PC-3 (cell line): ENCODE results near the gene NFIX. TPM values are rescaled to one million over a fixed set of nuclear protein-coding genes. Genes with fewer than 3 reads are reported as not detected.
A peak's percentile ranks its signal among the peaks of the same experiment; 100 is the strongest.

ENCODE experiments used
- ATAC-seq: fragments of 200-7000 bp; cut with Tn5 transposase; 2 replicates; pipeline ENCODE4 v1.9.1; 2020; ENCODE audit warnings: mild to moderate bottlenecking, moderate library complexity
- BruUV-seq: library from RNA; stranded (reverse); fragments of 400-500 nt; replicated peaks from 2 replicates; lab custom pipeline; 2021; lab: Mats Ljungman, UMichigan
- CTCF ChIA-PET: fragments of 300-600 bp; sonication (Branson Sonifier 250); formaldehyde crosslinking; loops from one replicate; lab custom pipeline; 2022; ENCODE audit warnings: antibody characterized with exemption; lab: Charles Lee
- POLR2A ChIA-PET: fragments of 300-600 bp; sonication (Branson Sonifier 250); formaldehyde crosslinking; loops from one replicate; lab custom pipeline; 2022; ENCODE audit warnings: antibody characterized with exemption; ENCODE audit not compliant: unreplicated experiment; lab: Charles Lee
- DNase-seq: peaks from one replicate; pipeline ENCODE4 v3.0.0-alpha.2; 2015
- H2AFZ ChIP-seq: fragments of 300-600 bp; sonication (generic); 2 replicates; pipeline ENCODE4 v1.6.0; 2016; ENCODE audit warnings: antibody characterized with exemption, low read length
- H3F3A ChIP-seq: fragments of 300-600 bp; sonication (generic); one replicate; pipeline ENCODE4 v1.6.0; 2017; ENCODE audit warnings: antibody characterized with exemption, low read length, control low read depth, mild to moderate bottlenecking; ENCODE audit not compliant: unreplicated experiment
- H3K27ac ChIP-seq: fragments of 300-600 bp; sonication (generic); 2 replicates; pipeline ENCODE4 v1.5.1; 2016; ENCODE audit warnings: mild to moderate bottlenecking, low read length
- H3K27me3 ChIP-seq: fragments of 300-600 bp; sonication (generic); 2 replicates; pipeline ENCODE4 v1.6.1; 2016; ENCODE audit warnings: low read length, mixed read lengths
- H3K36me3 ChIP-seq: fragments of 300-600 bp; sonication (generic); 2 replicates; pipeline ENCODE4 v1.6.1; 2016; ENCODE audit warnings: low read depth, mixed run types, low read length, mixed read lengths
- H3K4me1 ChIP-seq: fragments of 300-600 bp; sonication (generic); 2 replicates; pipeline ENCODE4 v1.5.1; 2016; ENCODE audit warnings: low read length; ENCODE audit not compliant: insufficient read depth
- H3K4me2 ChIP-seq: fragments of 300-600 bp; sonication (generic); 2 replicates; pipeline ENCODE4 v1.6.0; 2016; ENCODE audit warnings: low read length
- H3K4me3 ChIP-seq: fragments of 300-600 bp; sonication (generic); 2 replicates; pipeline ENCODE4 v1.5.1; 2016; ENCODE audit warnings: mild to moderate bottlenecking, low read length, mixed read lengths
- H3K79me2 ChIP-seq: fragments of 300-600 bp; sonication (generic); 2 replicates; pipeline ENCODE4 v1.6.1; 2017; ENCODE audit warnings: low read length, mixed read lengths
- H3K9ac ChIP-seq: fragments of 300-600 bp; sonication (generic); 2 replicates; pipeline ENCODE4 v1.6.0; 2016; ENCODE audit warnings: mild to moderate bottlenecking, low read length
- H3K9me2 ChIP-seq: fragments of 300-600 bp; sonication (generic); replicated peaks from 2 replicates; pipeline ENCODE4 v1.6.1; 2016; ENCODE audit warnings: mixed run types, low read length, mixed read lengths
- H3K9me3 ChIP-seq: fragments of 300-600 bp; sonication (generic); 2 replicates; pipeline ENCODE4 v1.6.1; 2016; ENCODE audit warnings: low read length, mixed read lengths
- H4K20me1 ChIP-seq: fragments of 300-600 bp; sonication (generic); 2 replicates; pipeline ENCODE4 v1.6.1; 2016; ENCODE audit warnings: low read length, mixed read lengths
- EZH2 ChIP-seq: fragments of 300-600 bp; sonication (generic); IDR thresholded peaks from one replicate; pipeline ENCODE4 v1.6.1; 2017; ENCODE audit warnings: antibody characterized with exemption, mild to moderate bottlenecking, low read length; ENCODE audit not compliant: unreplicated experiment
- EZH2phosphoT487 ChIP-seq: fragments of 300-600 bp; sonication (generic); IDR thresholded peaks from 2 replicates; pipeline ENCODE4 v1.6.1; 2018; ENCODE audit warnings: mild to moderate bottlenecking, antibody characterized with exemption, low read length, borderline replicate concordance
- intact Hi-C: fragments of 100-400 bp; cut with micrococcal nuclease; formaldehyde crosslinking; loops from 2 replicates; pipeline ENCODE4 v1.9.0; 2023
- total RNA-seq: library from RNA; depleted of rRNA; stranded (reverse); fragments of >200 nt; gene quantifications from 2 replicates; pipeline ENCODE4 v1.2.3, GENCODE V29; 2014
- TF ChIP-seq, protein P1 (sequence below): fragments of 300-600 bp; sonication (generic); conservative IDR thresholded peaks from 2 replicates; pipeline ENCODE4 v1.5.1; 2017; ENCODE audit warnings: antibody characterized with exemption, low read depth, mild to moderate bottlenecking, low read length

Gene NFIX
- total RNA-seq, 1 experiment from 2014 or later, result 43.3 TPM

DNA sequence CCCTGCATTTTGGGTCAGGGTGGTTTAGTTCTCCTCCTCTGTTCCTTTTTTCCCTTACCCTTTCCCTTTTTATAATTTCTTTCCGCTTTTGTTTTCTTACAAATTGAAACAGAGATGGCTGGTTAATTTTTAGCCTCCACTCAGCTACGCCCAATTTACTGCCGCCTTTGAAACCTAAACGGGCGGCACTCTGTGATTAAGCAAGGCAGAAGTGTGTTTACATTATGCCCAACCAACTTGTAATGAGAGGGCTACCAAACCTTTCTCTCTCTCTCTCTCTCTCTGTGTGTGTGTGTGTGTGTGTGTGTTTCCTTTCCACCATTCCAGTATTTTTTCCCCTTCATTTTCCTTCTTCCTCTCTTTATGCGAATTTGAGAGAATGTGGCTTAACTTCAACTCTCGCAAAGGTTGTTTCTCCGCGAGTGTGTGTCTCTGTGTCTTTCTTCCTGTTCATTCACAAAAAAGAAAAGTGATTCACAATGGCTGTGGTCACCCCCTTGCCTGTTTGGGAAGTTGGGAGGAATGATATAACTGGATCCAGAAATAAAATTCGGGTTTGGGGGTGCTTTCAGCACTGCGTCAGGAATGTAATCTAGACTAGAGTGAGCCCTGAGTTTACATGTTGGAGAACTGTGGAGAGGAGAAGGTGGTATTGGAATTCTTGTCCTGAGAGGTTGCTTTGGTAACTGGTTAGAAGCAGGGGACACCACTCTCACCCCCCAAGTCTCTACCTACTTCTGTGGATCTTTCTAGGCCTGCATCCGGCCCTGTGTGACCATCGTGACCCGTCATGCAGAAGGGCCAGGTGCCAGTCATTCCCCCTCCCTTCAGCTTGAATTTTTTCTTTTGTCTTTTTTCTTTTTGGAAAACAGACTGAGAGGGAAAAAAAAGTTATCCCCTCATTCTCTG, 31.4 kb downstream of the NFIX start:
- TF ChIP-seq, protein P1, sequence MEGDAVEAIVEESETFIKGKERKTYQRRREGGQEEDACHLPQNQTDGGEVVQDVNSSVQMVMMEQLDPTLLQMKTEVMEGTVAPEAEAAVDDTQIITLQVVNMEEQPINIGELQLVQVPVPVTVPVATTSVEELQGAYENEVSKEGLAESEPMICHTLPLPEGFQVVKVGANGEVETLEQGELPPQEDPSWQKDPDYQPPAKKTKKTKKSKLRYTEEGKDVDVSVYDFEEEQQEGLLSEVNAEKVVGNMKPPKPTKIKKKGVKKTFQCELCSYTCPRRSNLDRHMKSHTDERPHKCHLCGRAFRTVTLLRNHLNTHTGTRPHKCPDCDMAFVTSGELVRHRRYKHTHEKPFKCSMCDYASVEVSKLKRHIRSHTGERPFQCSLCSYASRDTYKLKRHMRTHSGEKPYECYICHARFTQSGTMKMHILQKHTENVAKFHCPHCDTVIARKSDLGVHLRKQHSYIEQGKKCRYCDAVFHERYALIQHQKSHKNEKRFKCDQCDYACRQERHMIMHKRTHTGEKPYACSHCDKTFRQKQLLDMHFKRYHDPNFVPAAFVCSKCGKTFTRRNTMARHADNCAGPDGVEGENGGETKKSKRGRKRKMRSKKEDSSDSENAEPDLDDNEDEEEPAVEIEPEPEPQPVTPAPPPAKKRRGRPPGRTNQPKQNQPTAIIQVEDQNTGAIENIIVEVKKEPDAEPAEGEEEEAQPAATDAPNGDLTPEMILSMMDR, result no peak
- TF ChIP-seq EZH2phosphoT487 (no peak), EZH2 (no peak)
- POLR2A ChIA-PET, result interaction anchor here (0.6 to 0.8 kb wide), 2 partner anchors 13 to 28 kb away, joined by 3 to 6 read pairs; no protein-coding TSS in a partner anchor
- no peaks in the 10 kb centered on the region for H3K9me3 ChIP-seq
- CTCF ChIA-PET, result interaction anchor here (0.6 to 1.0 kb wide), 5 partner anchors 13 to 35 kb away, joined by 3 read pairs; no protein-coding TSS in a partner anchor
- intact Hi-C loops, result loop anchor here (1.0 kb wide), 2 partner anchors 10 to 11 kb away; no protein-coding TSS in a partner anchor
- peaks cover 47% of the 10 kb centered on the region for H3K4me1 ChIP-seq
- H3K79me2 ChIP-seq, result peaks cover 93% of the 10 kb centered on the region
- peak overlapping the region; percentile 72 for H3K9ac ChIP-seq
- ATAC-seq (peak; percentile 24), DNase-seq (peak; percentile 68)
- H3K27me3 ChIP-seq, result no peaks in the 10 kb centered on the region
- peak overlapping the region; percentile 82 for H3K4me3 ChIP-seq
- BruUV-seq, result no TSS peak
- H2AFZ ChIP-seq, result peak overlapping the region; percentile 52
- peaks cover 18% of the 10 kb centered on the region; the same call in 1 of the 2 replicates for H3K36me3 ChIP-seq
- H3K27ac ChIP-seq, result peak overlapping the region; percentile 43
- no peaks in the 10 kb centered on the region for H3K9me2 ChIP-seq
- no peaks in the 10 kb centered on the region for H3F3A ChIP-seq
- peak overlapping the region; percentile 89 for H3K4me2 ChIP-seq
- H4K20me1 ChIP-seq, result no peaks in the 10 kb centered on the region

DNA sequence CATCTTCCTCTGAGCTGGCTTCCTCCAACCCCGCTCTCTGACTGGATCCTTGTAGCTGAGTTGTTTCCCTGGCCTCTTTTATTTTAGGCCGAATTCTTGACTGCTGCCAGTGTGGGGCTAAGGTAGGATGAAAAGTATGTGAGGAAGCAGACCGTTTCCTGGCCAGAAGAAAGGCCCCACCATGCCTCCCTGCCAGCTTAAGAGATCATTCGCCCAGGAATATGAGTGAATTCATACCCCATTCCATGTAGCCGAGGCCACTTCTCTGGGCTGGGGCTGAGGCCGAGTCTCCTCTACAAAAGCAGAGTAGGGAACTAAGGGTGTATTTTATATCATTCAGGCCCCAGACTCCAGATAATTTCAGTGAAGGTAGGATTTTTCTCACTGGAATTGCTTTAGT, 32.3 kb downstream of the NFIX start:
- Histone ChIP-seq H3K9me3 (no peaks in the 10 kb centered on the region), H3K9me2 (no peaks in the 10 kb centered on the region), H3K27me3 (no peaks in the 10 kb centered on the region), H3K4me3 (peak overlapping the region; percentile 82; the same call in 1 of the 2 replicates), H3K4me1 (peaks cover 47% of the 10 kb centered on the region), H4K20me1 (no peaks in the 10 kb centered on the region), H2AFZ (no peak overlapping the region), H3K4me2 (peak overlapping the region; percentile 89), H3K79me2 (peaks cover 93% of the 10 kb centered on the region), H3K9ac (peak overlapping the region; percentile 72; the same call in 1 of the 2 replicates), H3F3A (no peaks in the 10 kb centered on the region), H3K36me3 (peaks cover 18% of the 10 kb centered on the region; the same call in 1 of the 2 replicates), H3K27ac (no peak overlapping the region)
- DNase-seq (no peak), ATAC-seq (no peak)
- intact Hi-C loops, result no loop called here
- ChIA-PET POLR2A (no interaction called here), CTCF (interaction anchor here (0.7 to 1.1 kb wide), 2 partner anchors 14 to 34 kb away, joined by 3 read pairs; no protein-coding TSS in a partner anchor)
- TF ChIP-seq EZH2phosphoT487, result no peak
- TF ChIP-seq, protein P1, result no peak
- TF ChIP-seq EZH2, result no peak
- no TSS peak for BruUV-seq
